Stimulated activated CD4-positive, alpha-beta T cell treated with anti-CD3 and anti-CD28 coated beads, Interleukin-12 subunit alpha, Interleukin-12 subunit beta, amount 100 ng/mL, for 48 hours (primary cell): ENCODE measurements around the gene IPPK.

Experiments used
- DNase-seq, 3 donors: peaks; one replicate each; pipeline ENCODE4 v3.0.0-alpha.2; 2020; ENCODE audit warnings: low read depth in 2 of 3, low spot score in 1 of 3

IPPK gene

GRCh38 chr9:92658176-92658575 is 11.8 kb downstream of the IPPK start:
- no peak for DNase-seq

DNA sequence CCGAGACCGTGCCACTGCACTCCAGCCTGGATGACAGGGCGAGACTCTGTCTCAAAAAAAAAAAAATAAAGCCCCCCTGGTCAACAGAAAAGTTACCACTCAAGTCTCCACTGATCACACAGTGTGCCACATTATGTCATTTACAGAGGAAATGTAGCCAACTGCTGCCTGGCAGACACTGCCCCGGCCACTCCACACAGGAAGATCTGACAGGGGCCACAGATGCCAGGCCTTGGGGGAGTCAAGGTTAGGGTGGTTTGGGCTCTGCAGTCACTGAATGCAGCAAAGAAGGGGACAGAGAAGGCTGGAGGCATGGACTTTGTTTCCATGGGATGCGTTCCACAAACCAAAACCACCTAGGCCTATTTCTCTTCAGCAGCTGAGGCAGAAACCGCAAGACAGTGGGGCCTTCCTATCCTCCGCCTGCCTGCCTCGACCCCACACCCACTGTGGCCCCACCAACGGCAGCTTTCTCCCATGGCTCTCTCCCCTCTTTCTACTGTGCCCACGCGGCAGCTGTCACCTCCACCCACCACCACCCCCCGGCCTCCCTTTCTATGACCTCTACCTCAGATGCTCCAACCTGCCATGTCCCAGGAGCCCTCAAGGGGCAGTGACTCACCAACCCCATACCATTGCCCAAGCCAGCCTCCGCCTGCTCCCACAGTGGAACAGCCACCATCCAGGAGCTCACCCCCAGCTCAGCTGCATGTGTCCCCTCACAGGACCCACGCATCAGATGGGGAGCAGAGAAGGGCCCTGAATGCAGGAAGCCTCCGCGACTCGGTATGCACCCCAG is 12.4 kb downstream of the IPPK start:
- no peak for DNase-seq

GRCh38 chr9:92656537-92656925 is 13.4 kb downstream of the IPPK start:
- no peak for DNase-seq

DNA sequence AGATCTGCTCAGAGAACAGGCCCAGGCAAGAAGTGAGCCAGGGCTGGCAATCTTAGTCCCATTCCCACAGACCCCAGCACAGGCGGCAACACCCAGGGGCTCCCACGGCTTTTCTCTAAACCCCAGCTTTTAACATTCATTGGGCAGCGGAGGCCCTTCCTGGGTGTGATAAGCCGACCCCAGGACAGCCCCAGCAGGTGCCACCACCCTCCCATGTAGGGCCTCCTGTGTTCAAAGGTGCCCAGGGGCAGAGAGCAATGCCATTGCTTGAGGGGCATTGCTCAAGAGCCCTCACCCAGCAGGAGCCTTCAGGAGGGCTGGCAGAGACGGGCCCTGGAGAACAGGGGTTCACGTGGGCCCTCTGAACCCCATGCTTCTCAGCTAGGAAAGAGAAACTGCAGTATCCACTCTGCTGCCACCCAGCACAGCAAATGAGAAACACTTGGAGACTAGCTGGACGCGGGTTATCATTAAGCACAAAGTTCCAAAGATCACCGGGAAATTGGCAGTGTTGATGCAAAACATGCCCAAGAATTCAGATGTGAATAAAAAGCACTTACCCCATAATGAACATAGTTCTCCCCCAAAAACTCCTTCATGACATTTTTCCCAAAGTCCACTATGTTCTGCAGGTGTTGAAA is 13.9 kb downstream of the IPPK start:
- DNase-seq = no peak

DNA sequence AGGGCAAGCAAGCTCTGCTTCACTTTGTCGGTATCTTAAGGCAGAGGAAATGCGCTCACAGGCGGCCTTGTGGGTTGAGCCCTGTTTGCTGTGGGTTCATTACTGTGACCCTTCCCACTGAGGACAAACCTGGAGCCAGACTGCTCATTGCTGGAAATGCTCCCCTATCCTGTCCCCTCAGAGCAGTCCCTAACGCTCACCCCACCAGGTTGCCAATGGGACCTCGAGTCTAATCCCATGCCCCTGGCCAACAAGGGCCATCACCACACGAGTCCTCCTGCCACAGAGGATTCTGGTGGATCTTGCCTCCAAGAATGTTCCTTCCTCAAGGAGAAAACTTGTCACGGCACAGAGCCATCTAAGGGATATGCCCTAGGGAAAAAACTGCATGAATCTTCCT is 14.6 kb downstream of the IPPK start:
- DNase-seq = no peak

GRCh38 chr9:92654481-92655301 is 15.2 kb downstream of the IPPK start:
- no peak for DNase-seq

- no peak for DNase-seq
Observed at GRCh38 chr9:92652461-92652860, 17.5 kb downstream of the IPPK start.

GRCh38 chr9:92650839-92651621 is 18.9 kb downstream of the IPPK start:
- no peak for DNase-seq

DNA sequence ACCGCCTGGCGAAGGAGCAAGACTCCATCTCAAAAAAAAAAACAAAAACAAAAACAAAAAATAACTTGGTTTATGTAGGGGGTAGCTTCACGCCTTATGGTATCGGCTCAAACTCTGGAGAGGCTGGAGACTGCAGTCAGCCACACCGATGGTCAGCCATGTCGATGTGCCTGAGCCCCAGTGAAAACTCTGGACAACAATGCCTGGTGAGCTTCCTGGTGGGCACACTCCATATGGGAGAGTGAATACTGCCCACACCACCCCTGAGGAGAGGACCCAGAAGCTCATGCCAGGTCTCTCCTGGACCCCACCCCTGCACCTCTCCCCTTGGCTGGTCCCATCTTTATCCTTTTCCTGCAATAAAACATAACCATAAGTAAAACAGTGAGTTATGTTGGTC is 19.6 kb downstream of the IPPK start:
- DNase-seq = no peak

DNA sequence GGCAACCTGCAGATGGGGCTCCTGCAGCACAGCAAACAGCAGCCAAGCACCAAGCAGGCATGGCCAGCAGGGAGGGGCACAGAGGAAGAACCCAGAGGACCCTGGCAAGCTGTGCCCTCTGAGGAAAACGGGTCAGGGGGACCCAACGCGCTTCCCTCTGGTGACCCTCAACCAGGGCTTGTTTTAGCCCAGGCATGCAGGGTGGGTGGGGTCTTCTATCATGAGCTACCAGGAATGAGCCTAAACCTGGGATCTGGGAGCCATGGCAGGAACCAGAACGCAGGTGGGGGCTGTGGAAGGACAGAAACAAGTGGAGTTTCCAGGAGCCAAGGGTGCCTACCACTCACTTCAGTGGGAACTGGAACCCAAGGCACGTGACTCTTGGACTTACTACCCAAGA is 20.9 kb downstream of the IPPK start:
- DNase-seq = no peak

- DNase-seq = no peak
Observed at GRCh38 chr9:92648474-92648971, 21.4 kb downstream of the IPPK start.

- DNase-seq = no peak
Observed at GRCh38 chr9:92647671-92648473, 22.1 kb downstream of the IPPK start.

- no peak for DNase-seq
Observed at GRCh38 chr9:92645041-92645440, 24.9 kb downstream of the IPPK start.

- no peak for DNase-seq
Observed at GRCh38 chr9:92644278-92644677, 25.7 kb downstream of the IPPK start.

GRCh38 chr9:92642564-92642963 is 27.4 kb downstream of the IPPK start:
- no peak for DNase-seq

- DNase-seq = no peak
Observed at GRCh38 chr9:92642041-92642451, 27.9 kb downstream of the IPPK start.

DNA sequence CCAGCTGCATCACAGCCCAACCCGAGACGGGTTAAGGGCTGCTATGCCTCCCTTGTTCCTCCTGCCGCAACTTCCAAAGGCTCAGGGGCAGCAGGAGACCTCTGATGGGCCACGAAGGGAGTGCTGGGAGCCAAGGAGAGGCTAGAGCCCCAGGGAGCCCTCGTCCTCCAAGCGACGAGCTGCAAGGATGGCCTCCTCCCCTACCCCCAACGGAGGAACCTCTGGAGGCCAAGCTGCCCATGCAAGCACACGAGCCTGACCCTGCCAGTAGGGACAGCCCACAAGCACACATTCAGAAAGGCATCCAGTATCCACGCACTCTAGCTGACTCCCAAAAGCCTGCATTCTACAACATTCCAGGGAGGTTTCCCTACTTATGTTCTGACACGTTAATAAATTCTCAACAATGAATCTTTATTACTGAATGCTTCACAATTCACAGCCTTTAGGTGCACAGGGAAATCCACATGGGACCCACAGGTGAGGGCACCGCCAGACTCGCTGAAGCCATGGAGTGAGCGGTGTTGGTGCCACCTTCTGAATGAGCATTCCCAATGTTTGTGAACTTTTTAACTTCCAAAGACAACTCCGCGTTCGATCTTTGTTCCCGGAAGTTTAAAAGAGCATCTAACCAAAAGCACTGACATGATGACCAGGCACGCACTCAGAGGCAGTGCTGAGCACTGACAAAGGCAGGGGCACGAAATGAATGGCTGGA is 28.7 kb downstream of the IPPK start:
- no peak for DNase-seq

DNA sequence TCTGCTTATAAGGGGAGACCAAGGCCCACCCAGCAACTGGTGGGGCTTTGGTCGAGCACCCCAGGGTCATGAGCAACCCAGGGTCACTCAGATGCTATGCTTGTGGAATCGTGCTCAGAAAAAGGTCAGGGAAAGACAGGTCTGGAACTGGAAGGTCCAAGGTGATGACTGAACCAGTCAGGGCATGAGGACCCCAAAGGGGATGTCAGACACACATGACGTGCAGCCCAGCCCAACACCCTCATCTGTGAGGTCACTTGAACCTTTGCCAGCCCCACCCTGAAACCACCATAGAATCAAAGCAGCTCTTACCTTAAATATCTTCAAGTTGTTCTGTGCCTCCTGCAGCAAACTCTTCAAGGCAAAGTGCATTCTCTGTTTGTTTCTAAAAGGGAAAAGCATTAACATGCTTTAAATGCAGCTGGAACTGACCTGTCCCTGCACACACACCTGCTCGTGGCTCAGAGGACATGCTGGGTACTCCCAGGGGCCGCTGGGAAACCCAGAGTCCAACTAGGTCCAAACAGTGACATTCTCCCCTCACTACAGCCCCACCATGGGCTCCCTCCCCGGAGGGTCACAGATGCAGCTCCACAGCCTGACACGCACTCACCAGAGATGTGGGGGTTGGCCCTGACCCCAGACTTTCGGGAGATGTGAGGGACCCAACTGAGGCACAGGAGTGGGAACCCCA is 29.4 kb downstream of the IPPK start:
- no peak for DNase-seq

GRCh38 chr9:92639791-92640271 is 30.1 kb downstream of the IPPK start:
- DNase-seq = no peak
